GM12873 (cell line): ENCODE results near the gene VSNL1.

ENCODE experiments used
- TF ChIP-seq, protein P1 (sequence below): IDR thresholded peaks from 2 replicates; pipeline ENCODE4 v1.5.1; 2012; ENCODE audit warnings: low read depth, mild to moderate bottlenecking, moderate library complexity, low read length, control low read depth; ENCODE audit not compliant: insufficient read depth; ENCODE audit errors: missing control alignments

The VSNL1 gene

GRCh38 chr2:17614174-17614930 is 73.9 kb downstream of the VSNL1 start:
- TF ChIP-seq, protein P1, sequence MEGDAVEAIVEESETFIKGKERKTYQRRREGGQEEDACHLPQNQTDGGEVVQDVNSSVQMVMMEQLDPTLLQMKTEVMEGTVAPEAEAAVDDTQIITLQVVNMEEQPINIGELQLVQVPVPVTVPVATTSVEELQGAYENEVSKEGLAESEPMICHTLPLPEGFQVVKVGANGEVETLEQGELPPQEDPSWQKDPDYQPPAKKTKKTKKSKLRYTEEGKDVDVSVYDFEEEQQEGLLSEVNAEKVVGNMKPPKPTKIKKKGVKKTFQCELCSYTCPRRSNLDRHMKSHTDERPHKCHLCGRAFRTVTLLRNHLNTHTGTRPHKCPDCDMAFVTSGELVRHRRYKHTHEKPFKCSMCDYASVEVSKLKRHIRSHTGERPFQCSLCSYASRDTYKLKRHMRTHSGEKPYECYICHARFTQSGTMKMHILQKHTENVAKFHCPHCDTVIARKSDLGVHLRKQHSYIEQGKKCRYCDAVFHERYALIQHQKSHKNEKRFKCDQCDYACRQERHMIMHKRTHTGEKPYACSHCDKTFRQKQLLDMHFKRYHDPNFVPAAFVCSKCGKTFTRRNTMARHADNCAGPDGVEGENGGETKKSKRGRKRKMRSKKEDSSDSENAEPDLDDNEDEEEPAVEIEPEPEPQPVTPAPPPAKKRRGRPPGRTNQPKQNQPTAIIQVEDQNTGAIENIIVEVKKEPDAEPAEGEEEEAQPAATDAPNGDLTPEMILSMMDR, result no peak

GRCh38 chr2:17615147-17615546 is 74.7 kb downstream of the VSNL1 start:
- TF ChIP-seq, protein P1, result no peak

DNA sequence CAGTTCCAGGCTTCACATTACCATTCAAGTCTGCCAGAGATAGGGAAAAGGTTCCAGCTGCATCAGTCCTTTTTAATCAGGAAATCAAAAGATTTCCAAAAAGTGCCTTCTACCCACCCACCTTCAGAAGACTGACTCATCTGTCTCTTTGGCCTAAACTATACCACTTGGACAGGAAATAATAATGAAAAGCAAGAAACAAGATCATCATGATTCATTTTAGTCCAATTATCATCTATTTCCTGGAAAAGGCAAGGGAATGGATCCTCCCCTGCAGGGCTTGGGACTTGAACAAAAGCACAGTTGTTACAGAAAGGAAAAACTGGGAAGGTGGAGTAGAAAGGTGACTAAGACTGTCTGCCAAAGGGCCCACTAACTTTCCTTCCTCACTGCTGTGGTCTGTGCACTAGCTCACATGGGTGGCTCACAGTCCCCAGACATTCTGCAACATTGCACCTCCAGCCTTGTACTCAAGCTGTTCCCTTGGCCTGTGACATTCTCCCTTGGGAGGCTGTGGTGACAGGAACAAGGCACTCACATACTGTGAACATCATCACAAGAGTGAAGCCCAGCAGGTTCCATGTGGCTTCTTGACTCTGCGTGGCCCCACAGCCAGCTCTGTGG is 75.3 kb downstream of the VSNL1 start:
- TF ChIP-seq, protein P1, result no peak

- TF ChIP-seq, protein P1, result no peak
These were observed 75.9 kb downstream of the VSNL1 start for GRCh38 chr2:17616405-17616804.

DNA sequence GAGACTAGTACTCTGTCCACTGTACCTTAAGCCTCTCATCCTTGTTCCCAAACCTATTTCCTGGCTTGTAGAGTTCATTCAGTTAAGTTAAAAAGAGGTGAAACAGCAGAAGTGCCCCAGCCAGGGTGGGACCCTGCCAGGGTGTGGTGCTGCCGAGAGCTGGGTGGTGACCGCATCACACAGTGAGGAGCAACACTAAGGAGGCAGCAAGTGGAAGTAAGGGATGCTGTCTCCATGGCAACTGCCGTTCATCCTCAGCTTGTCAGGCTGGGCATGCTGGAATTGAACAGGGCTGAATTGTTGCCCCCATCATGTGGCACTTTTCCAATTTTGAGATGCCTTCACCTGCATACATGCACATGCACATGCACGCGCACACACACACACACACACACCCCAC is 77.0 kb downstream of the VSNL1 start:
- TF ChIP-seq, protein P1, result no peak

DNA sequence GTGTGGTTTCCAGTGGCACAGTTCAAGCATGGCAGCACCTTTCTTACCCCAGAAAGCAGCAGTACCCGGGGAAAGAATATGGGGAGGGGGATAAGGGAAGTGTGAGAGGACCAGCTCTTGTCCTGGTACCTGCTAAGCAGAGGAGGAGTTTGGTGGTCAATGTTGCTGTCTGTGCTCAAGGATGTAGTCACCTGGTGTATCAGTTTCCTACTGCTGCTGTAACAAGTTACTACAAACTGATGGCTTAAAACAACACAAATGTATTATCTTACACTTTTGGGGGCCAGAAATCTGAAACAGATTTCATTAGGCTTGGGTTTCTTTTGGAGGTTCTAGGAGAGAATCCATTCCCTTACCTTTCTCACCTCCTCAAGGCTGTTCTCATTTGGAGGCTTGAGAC is 77.5 kb downstream of the VSNL1 start:
- TF ChIP-seq, protein P1, result no peak

DNA sequence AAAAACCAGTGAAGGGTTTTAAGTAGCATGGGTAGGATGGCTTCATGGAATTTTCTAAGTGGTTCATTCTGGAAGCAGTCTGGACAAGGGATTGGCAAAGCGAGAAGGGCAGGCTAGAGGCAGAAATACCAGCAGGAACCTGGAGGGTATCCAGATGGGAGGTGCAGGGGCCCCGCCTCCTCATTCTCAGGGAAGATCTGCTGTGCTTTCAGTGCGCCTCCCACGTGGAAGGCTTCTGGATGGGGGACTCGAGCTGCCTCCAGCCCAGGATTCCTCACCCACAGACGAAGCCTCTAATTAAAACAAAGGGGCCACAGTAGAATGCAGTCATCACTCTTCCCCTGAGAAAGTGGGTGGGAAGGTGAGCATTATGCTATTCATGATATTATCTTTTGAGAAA is 79.8 kb downstream of the VSNL1 start:
- TF ChIP-seq, protein P1, result no peak
